Raji (cell line): ENCODE data around the gene IFNK.

Experiments
- POLR2A ChIP-seq: IDR thresholded peaks from 2 replicates; pipeline ENCODE4 v1.6.1; 2011; ENCODE audit warnings: low read depth, low read length, control low read depth; ENCODE audit not compliant: insufficient read depth

Gene IFNK

GRCh38 chr9:27529316-27530278 lies 5.5 kb downstream of the IFNK start, which contains the start of gene MOB3B:
TSS of gene MOB3B (minus strand) at chr9:27529814. CDS start at chr9:27455550, 74,264 bp downstream.
- TF ChIP-seq POLR2A: no peak

GRCh38 chr9:27530915-27531755 lies 7.0 kb downstream of the IFNK start:
- TF ChIP-seq POLR2A: no peak

- no peak for TF ChIP-seq POLR2A
Measured at GRCh38 chr9:27532046-27532445, 8.0 kb downstream of the IFNK start.

GRCh38 chr9:27533311-27533710 lies 9.2 kb downstream of the IFNK start:
- TF ChIP-seq POLR2A: no peak

- no peak for TF ChIP-seq POLR2A
Measured at GRCh38 chr9:27534131-27534530, 10.0 kb downstream of the IFNK start.

- no peak for TF ChIP-seq POLR2A
Measured at GRCh38 chr9:27534658-27535209, 10.6 kb downstream of the IFNK start.

GRCh38 chr9:27535701-27536118 lies 11.6 kb downstream of the IFNK start:
- no peak for TF ChIP-seq POLR2A

- no peak for TF ChIP-seq POLR2A
Measured at GRCh38 chr9:27536168-27536567, 12.1 kb downstream of the IFNK start.

GRCh38 chr9:27537027-27537435 lies 12.9 kb downstream of the IFNK start:
- TF ChIP-seq POLR2A: no peak

GRCh38 chr9:27537756-27538155 lies 13.7 kb downstream of the IFNK start:
- no peak for TF ChIP-seq POLR2A

- no peak for TF ChIP-seq POLR2A
Measured at GRCh38 chr9:27538647-27539046, 14.6 kb downstream of the IFNK start.

- no peak for TF ChIP-seq POLR2A
Measured at GRCh38 chr9:27539479-27540441, 15.7 kb downstream of the IFNK start.

GRCh38 chr9:27540502-27540901 lies 16.4 kb downstream of the IFNK start:
- TF ChIP-seq POLR2A: no peak

- no peak for TF ChIP-seq POLR2A
Measured at GRCh38 chr9:27541740-27542139, 17.6 kb downstream of the IFNK start.
